NCI-H1930 (cell line): ENCODE results near the gene SHPK.

Experiments
- DNase-seq, 2 experiments: peaks; one replicate each; lab custom pipeline; 2025; lab: John Stamatoyannopoulos, UW

The SHPK gene

DNA sequence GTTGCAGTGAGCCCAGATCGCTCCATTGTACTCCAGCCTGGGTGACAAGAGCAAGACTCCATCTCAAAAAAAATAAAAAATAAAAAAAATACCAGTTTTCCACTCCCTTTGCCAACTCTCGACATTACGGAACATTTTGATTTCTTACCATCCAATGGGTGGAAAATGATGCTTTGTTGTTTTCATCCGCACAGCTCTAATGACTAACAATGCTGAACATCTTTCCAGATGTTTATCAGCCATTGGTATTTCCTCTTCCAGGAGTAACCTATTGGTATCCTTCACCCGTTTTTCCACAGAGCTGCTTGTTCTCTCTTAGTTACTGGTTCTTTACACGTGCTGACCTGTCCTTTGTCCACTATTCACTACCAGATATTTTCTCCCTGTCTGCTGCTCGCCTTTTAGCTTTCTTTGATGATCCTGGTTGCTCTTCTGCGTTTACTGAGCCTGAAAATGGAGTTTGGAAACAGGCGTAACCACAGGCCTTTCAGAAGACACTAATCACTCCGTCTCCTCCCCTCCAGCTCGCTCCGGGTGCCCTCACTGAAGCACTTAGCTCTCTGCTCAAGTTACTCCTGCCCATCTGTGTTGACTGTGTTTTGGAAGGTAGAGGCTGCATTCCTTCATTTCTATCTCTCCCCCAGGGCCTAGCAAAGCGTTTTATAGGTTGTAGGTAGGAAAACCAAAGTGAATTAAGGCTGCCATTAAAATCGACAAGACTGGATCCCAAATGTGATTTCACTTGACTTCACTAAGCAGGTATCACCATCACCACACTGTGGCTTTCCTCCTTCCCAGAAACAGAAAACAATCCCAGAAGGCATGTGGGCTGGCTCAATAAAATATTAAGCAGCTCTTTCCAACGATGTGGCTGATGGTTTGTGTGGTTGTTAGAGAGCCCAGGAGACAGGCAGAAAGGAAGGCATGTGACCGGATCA, 8.9 kb downstream of the SHPK start:
- no peak for DNase-seq

GRCh38 chr17:3622977-3623594, 13.0 kb downstream of the SHPK start:
- DNase-seq: no peak

DNA sequence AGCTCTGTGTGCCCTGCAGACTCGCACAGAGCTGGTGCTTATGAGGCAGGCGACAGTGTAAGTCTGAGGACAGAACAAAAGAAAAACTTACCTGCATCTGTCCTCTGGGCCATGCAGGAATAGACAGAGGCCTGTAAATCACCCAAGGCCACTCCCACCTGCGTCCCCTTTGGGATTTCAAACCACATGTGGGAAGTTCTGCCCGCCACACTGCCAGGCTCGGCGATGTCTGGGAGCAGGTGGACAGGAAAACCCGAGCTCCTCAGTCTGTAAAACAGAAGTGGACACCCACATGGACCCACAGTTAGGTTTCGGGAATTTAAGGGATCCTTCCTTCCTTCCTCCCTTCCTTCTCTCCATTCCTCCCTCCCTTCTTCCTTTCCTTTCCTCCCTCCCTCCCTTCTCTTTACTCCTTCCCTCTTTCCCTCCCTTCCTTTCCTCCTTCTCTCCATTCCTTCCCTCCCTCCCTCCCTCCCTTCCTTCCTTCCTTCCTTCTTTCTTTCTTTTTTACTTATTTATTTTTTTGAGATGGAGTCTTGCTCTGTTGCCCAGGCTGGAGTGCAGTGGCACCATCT, 14.8 kb downstream of the SHPK start:
- no peak for DNase-seq

DNA sequence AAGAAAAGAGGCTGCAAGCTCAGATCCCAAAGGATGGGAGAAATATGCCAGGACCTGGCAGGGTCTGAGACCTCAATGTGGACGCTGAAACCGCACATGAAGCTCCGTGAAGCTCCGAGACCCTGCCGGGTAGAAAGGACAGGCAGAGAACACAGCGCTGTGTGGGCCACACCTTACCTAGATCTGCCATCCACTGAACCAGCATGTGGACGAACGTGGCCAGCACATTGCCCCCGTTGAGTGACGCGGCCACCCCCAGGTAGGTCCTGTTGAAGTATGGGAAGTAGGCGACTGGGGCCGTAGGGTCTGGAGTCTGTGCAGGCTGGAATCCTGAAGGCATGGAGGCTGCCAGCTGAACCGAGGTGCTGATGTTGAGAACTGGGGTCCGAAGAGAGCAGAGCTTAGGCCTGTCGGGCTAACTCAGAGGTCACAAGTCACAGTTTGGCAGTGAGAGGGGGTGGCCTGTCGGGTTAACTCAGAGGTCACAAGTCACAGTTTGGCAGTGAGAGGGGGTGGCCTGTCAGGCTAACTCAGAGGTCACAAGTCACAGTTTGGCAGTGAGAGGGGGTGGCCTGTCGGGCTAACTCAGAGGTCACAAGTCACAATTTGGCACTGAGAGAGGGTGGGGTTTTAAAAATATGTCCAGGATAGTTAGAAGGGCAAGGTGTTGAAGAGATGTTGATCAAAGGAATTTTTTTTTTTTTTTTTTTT, 20.7 kb downstream of the SHPK start:
- DNase-seq: no peak

DNA sequence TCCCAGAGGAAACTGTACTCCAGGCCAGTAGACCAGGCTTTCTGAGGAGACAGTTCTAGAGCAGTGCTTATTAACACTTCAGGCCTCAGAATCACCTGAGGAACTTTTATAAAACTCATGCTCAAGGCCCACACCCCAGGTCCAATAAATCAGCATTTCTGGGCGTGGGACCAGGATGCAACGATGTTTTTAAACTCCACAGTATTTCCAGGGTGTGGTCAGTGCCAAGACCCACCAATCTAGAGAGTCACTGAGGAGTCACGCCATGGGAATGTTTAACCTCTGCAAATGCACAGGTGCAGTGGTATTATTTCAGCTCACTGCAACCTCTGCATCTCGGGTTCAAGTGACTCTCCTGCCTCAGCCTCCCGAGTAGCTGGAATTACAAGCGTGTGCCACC, 22.9 kb downstream of the SHPK start:
- DNase-seq: no peak

DNA sequence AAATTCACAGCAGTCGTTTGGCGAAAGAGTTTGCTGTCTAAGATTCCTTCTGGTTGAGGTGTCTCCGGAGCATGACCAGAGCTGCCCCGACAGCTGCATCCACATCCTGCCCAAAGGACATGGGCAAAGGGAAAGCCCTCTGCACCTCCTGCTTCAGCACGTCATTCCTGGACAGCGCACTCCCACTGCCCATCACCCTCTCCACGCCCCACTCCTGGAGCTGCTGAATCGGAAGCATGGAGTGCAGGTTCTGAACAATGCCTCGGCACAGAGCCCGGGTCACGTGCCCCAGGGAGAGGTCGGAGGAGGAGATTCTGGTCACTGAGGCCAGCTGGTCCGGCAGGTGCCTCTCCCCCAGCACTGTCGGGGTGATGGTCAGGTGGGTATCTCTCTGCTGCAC, 25.5 kb downstream of the SHPK start:
- no peak for DNase-seq

DNA sequence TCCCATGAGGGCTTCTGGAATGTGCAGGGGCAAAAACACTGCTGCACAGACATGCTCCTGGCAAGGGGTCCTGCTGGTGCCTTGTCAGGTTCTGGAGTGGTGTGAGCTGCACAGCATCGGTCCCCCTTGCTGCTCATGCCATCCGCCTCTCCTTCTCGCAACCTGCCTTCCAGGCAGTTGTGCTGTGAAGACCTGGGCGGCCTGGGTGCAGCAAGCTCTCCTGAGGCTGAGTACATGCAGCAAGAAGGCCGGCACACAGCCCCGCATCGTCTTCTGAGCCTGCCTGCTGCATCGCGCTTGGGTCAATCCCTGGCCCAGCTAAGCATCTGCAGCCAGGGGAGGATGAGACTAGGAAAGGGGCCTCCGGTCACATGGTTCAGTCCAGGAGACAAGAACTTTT, 26.4 kb downstream of the SHPK start:
- DNase-seq: no peak

- no peak for DNase-seq
Measured at GRCh38 chr17:3603870-3604259, 32.2 kb downstream of the SHPK start.

GRCh38 chr17:3603119-3603869, 32.8 kb downstream of the SHPK start:
- DNase-seq: no peak

GRCh38 chr17:3602499-3602898, 33.6 kb downstream of the SHPK start:
- no peak for DNase-seq

DNA sequence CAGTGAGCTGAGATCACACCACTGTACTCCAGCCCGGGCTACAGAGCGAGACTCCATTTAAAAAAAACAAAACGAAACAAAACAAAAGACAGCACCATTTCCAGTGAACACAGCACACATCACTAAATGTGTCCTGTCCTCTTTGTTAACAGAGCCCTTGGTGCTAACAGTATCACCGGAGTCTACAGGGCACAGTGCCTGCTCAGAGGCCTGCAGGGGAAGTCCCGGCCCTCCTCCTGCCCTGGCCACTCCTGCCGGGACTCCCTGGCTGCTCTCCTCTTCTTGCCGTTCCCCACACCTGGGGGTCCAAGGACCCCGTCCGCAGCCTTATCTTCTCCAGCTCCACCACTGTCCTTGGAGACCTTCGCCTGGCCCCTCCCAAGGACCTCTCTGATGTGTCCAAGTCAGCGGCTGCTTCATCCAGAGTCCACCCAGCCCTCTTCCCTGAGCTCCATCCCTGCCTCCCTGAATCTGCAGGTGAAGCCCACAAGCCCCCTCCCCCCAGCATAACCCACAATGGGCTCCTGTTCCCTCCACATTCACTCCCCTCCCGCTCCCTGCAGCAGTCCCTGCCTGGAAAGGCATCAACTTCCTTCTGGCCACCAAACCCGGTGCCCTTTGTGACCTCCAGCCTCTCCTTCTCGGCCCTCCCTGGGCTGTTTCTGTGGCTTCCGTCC, 35.4 kb downstream of the SHPK start:
- DNase-seq: no peak

GRCh38 chr17:3598078-3598477, 38.0 kb downstream of the SHPK start:
- DNase-seq: no peak

GRCh38 chr17:3596804-3597464, 39.1 kb downstream of the SHPK start:
- DNase-seq: no peak

GRCh38 chr17:3594976-3595375, 41.1 kb downstream of the SHPK start:
- no peak for DNase-seq

DNA sequence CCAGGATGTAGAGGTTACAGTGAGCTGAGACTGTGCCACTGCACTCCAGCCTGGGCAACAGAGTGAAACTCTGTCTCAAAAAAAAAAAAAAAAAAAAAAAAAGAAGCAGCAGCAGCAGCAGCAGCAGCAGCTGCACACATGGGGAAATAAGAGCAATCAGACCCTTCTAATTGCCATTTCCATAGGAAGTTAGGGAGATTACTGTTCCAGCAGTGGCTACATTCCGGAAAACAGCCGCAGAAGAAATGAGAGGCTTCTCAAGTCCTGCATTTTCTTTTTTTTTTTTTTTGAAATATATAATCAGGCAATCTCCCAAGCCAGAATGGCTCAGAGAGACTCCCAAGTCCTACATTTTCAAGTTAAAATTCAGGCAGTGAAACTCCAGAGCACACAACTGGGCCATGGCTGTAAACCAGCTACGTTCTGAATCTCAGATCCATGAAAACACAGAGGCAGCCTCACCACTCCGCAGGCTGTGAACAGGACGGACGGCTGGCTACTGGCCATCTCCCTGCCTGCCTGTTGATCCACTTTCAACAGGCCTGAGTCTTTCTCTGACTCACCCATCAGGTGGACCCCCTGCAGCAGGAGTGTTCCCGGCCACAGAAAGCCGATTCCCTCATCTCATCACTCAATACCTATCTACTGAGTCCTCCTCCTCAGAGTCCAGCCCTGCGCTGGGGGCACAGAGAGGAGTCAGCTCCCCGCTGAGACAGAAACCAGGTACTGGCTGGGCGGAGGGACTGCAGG, 41.8 kb downstream of the SHPK start:
- DNase-seq: no peak

DNA sequence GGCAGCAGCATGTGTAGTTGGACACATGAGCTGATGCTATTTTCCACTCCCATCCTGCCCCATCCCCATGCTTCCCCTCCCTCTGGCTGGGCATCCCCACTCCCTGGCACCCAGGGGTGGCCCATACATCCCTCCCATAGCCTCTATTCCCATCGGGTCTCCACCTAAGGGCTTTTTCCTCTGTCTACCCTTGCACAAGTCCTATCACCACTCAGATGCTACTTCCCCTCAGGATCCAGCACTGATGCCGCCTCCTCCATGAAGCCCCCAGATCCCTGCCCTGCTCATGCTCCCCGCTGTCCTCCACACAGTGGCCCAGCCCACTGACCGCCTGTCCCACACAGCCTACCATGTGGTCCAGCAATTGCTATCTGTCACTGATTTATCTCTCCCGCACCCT, 42.7 kb downstream of the SHPK start:
- DNase-seq: no peak

GRCh38 chr17:3592216-3592860, 43.7 kb downstream of the SHPK start:
- DNase-seq: no peak

DNA sequence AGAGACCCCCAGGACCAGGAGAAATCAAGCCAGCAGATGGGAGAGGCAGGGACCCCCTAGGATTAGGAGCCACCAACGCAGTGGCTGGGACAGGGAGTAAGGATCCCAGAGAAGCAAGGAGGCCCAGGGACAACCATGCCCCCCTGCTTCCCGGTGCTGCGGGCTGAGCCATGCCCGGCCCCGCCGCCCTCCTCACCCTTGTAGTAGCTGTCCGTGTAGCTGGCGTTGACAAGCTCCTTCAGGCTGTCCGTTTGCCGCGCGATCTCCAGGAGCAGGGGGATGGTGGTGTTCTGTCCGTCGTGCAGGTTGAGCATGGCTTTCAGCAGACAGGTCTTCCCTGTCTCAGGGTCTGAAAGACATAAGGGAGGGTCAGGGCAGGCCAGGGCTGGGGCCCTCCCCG, 45.3 kb downstream of the SHPK start:
- DNase-seq: no peak

DNA sequence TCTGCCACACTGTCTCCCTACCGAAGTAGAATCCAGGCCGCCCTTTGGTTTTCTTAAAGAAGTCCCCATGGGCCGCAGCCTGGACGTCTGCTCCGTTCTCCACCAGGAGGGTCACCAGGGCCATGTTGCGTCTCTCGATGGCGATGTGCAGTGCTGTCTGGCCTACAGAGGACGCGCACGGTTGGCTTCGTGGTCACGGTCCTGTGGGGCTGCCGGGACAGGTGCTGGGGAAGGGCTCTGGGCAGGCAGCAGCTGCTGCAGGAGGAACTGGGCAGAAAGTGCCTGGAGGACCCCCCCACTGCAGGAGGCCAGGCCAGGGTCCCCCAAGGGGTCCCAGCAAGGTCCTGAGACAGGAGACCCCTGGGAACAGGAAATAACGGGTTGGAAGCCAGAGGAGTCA, 45.8 kb downstream of the SHPK start:
- no peak for DNase-seq

GRCh38 chr17:3589784-3590183, 46.3 kb downstream of the SHPK start:
- DNase-seq: no peak
